Body of pancreas (tissue), 4 donors: ENCODE data around the gene DHX8.

Source experiments
- CTCF ChIP-seq, 7 experiments: fragments of 450-650 bp in 4 of 7; fragments of 200-600 bp in 3 of 7; sonication (generic) in 3 of 7; IDR thresholded peaks; one replicate each; pipeline ENCODE4 v1.5.1; 2016 to 2019; ENCODE audit warnings: antibody characterized with exemption in 7 of 7
- POLR2A ChIP-seq, 3 donors: fragments of 450-650 bp; IDR thresholded peaks; one replicate each; pipeline ENCODE4 v1.6.1; 2016; ENCODE audit warnings: antibody characterized with exemption in 3 of 3, mild to moderate bottlenecking in 2 of 3

- no peak for TF ChIP-seq POLR2A (IDR thresholded peaks at IDR 0.05)
- no peak for TF ChIP-seq CTCF (IDR thresholded peaks at IDR 0.05)
Measured at GRCh38 chr17:43515656-43516055, 31.9 kb downstream of the DHX8 start.
